ENCODE results near the gene SLC25A25.

Gene SLC25A25

GRCh38 chr9:128098297-128099230, 30.5 kb downstream of the SLC25A25 start:
- no peak for DNase-seq (ENCODE audit: low read depth)
- no peak for TF ChIP-seq CTCF (IDR thresholded peaks at IDR 0.05; ENCODE audit: low read depth, low read length, missing control alignments)
- H3K4me3 ChIP-seq (ENCODE audit: low read depth, low read length): no peak overlapping the region

- TF ChIP-seq CTCF (IDR thresholded peaks at IDR 0.05; ENCODE audit: low read depth, low read length, missing control alignments): no peak
- no peak for DNase-seq (ENCODE audit: low read depth)
Observed at GRCh38 chr9:128099231-128099931, 31.3 kb downstream of the SLC25A25 start.

GRCh38 chr9:128099932-128100491, 32.0 kb downstream of the SLC25A25 start:
- no peak for TF ChIP-seq CTCF (IDR thresholded peaks at IDR 0.05; ENCODE audit: low read depth, low read length, missing control alignments)
- H3K4me3 ChIP-seq (ENCODE audit: low read depth, low read length): no peak overlapping the region
- no peak for DNase-seq (ENCODE audit: low read depth)

More at GRCh38 chr9:128099231-128099931, 31.3 kb downstream of the SLC25A25 start:
- H3K4me3 ChIP-seq (ENCODE audit: low read depth, low read length): no peak overlapping the region

- H3K4me3 ChIP-seq (ENCODE audit: low read depth, low read length): no peak overlapping the region
- no peak for DNase-seq (ENCODE audit: low read depth)
- no peak for TF ChIP-seq CTCF (IDR thresholded peaks at IDR 0.05; ENCODE audit: low read depth, low read length, missing control alignments)
Observed at GRCh38 chr9:128100581-128100980, 32.5 kb downstream of the SLC25A25 start.

GRCh38 chr9:128101231-128101661, 33.2 kb downstream of the SLC25A25 start:
- no peak for TF ChIP-seq CTCF (IDR thresholded peaks at IDR 0.05; ENCODE audit: low read depth, low read length, missing control alignments)
- no peak overlapping the region for H3K4me3 ChIP-seq (ENCODE audit: low read depth, low read length)
- DNase-seq (ENCODE audit: low read depth): no peak

GRCh38 chr9:128101690-128102089, 33.7 kb downstream of the SLC25A25 start:
- no peak overlapping the region for H3K4me3 ChIP-seq (ENCODE audit: low read depth, low read length)
- DNase-seq (ENCODE audit: low read depth): no peak
- TF ChIP-seq CTCF (IDR thresholded peaks at IDR 0.05; ENCODE audit: low read depth, low read length, missing control alignments): no peak

Measured in GM12864 (cell line).